ENCODE measurements around the gene DRC7. TPM values are rescaled to one million over a fixed set of nuclear protein-coding genes. Genes with fewer than 3 reads are reported as not detected.
A peak's percentile ranks its signal among the peaks of the same experiment; 100 is the strongest.
"Not testable (repeated sequence)": the region's sequence is repeated elsewhere in the genome, so short reads cannot be mapped to it uniquely, and the experiment has no call there.

The DRC7 gene
- total and polyA plus RNA-seq, 9 of the 15 experiments (the other 6 are each of a cell fraction or from before 2014, with no cell fraction given), result 0.04 to 0.33 (median 0.12) TPM; not detected in 3

GRCh38 chr16:57712569-57712968 is 18.0 kb downstream of the DRC7 start:
- intact Hi-C loops (cut with micrococcal nuclease); FAIRE-seq; H3K36me3 ChIP-seq (ENCODE audit: control insufficient read depth, insufficient read depth, low read length); H3K9me3 ChIP-seq (replicated peaks; ENCODE audit: control insufficient read depth, insufficient read depth, low read depth, low read length); BruUV-seq (replicated peaks); DNase-seq (ENCODE audit: extremely low read depth in 1 of 4, low spot score in 3 of 4); H3K4me3 ChIP-seq; H3K4me2 ChIP-seq (ENCODE audit: insufficient read depth, low read length); H3K9me1 ChIP-seq (ENCODE audit: control insufficient read depth, insufficient read depth, low read length); H3K27ac ChIP-seq (ENCODE audit: extremely low read depth, low read depth, low read length); H2AFZ ChIP-seq (ENCODE audit: low read depth, low read length); H3K79me2 ChIP-seq (ENCODE audit: control insufficient read depth, insufficient read depth, low read length); in situ Hi-C loops (cut with MboI); H3K9ac ChIP-seq (ENCODE audit: insufficient read depth in 1 of 2, low read depth in 2 of 2, low read length in 2 of 2); H4K20me1 ChIP-seq (replicated peaks; ENCODE audit: control insufficient read depth, insufficient read depth, low read length); CTCF ChIA-PET (ENCODE audit: low intra/inter-chr PET ratio); TF ChIP-seq TEAD4 (CRISPR knock-in tag; IDR thresholded peaks at IDR 0.05; ENCODE audit: borderline replicate concordance): not testable (repeated sequence)
- POLR2A ChIA-PET, result interaction anchor here (0.8 to 1.8 kb wide), 4 partner anchors 12 to 24 kb away, joined by 3 to 4 read pairs (median 4); no protein-coding TSS in a partner anchor
- 0% methylated on average over 6 of the region's 6 CpGs for WGBS (ENCODE audit: insufficient coverage, low coverage, missing lambda C conversion rate)
- TF ChIP-seq TRIM24 (IDR thresholded peaks at IDR 0.05), result peak; percentile 40 to 48; a peak in 3 of 4 replicates
- 0 out of 2 replicates have a peak, but pooled peaks have one; percentile 17 for TF ChIP-seq CTBP1 (IDR thresholded peaks at IDR 0.05; ENCODE audit: borderline replicate concordance)
- TF ChIP-seq KDM1A (IDR thresholded peaks at IDR 0.05), result peak; percentile 83
- peak; percentile 27; the same call in 1 of the 2 replicates for TF ChIP-seq MTA2 (IDR thresholded peaks at IDR 0.05; ENCODE audit: low read depth)
- peak; percentile 85 for TF ChIP-seq CBFA2T3 (IDR thresholded peaks at IDR 0.05)
- peak; percentile 48; the same call in 1 of the 2 replicates for TF ChIP-seq SMARCA4 (IDR thresholded peaks at IDR 0.05)
- TF ChIP-seq CBX8 (IDR thresholded peaks at IDR 0.05; ENCODE audit: borderline replicate concordance, extremely low read depth, low read depth, low read length, poor library complexity, severe bottlenecking), result peak; percentile 46
- peak in 1 of 2 experiments; percentile 14; a peak in 1 of 4 replicates for TF ChIP-seq NRF1 (conservative IDR thresholded peaks at IDR 0.05 in 1 of 2, IDR thresholded peaks at IDR 0.05 in 1 of 2)
- TF ChIP-seq CBFA2T2 (conservative IDR thresholded peaks at IDR 0.05), result peak; percentile 69
- peak in 1 of 2 experiments; percentile 68; a peak in 1 of 4 replicates for TF ChIP-seq RCOR1 (IDR thresholded peaks at IDR 0.05; ENCODE audit: borderline replicate concordance in 1 of 2, low read depth in 2 of 2, low read length in 2 of 2)
- TF ChIP-seq TCF3 (CRISPR knock-in tag; IDR thresholded peaks at IDR 0.05), result peak; percentile 65
- 0 out of 2 replicates have a peak, but pooled peaks have one; percentile 12 for TF ChIP-seq CC2D1A (IDR thresholded peaks at IDR 0.05)
- TF ChIP-seq TEAD4 (IDR thresholded peaks at IDR 0.05; ENCODE audit: low read length), result peak; percentile 45; the same call in 1 of the 2 replicates
- peak; percentile 79 for TF ChIP-seq TAL1 (IDR thresholded peaks at IDR 0.05)
- peak; percentile 78 for TF ChIP-seq ARID1B (IDR thresholded peaks at IDR 0.05)
- TF ChIP-seq HDAC2 (IDR thresholded peaks at IDR 0.05), result peak; percentile 60; the same call in 1 of the 2 replicates
- peak; percentile 72; the same call in 1 of the 2 replicates for TF ChIP-seq DPF2 (IDR thresholded peaks at IDR 0.05)
- TF ChIP-seq BCOR (IDR thresholded peaks at IDR 0.05), result 0 out of 2 replicates have a peak, but pooled peaks have one; percentile 54
- TF ChIP-seq NFIC (IDR thresholded peaks at IDR 0.05), result peak; percentile 25; the same call in 1 of the 2 replicates
- peak in 1 of 2 experiments; percentile 77; a peak in 2 of 4 replicates for TF ChIP-seq HDAC1 (IDR thresholded peaks at IDR 0.05)
- H3K27me3 ChIP-seq (ENCODE audit: control insufficient read depth in 2 of 2, insufficient read depth in 2 of 2, low read length in 2 of 2), result peaks cover 10 to 30% of the 10 kb centered on the region in 2 experiments; a peak in 4 of 5 replicates
- ATAC-seq, result peak; percentile 70
- H3K4me1 ChIP-seq (replicated peaks in 1 of 2; ENCODE audit: control insufficient read depth in 2 of 2, insufficient read depth in 2 of 2, low read length in 2 of 2), result peaks cover 6 to 16% of the 10 kb centered on the region in 2 experiments; a peak in 4 of 5 replicates
